Stomach (tissue), 4 donors: ENCODE data around the gene CHRND.

Source experiments
- CTCF ChIP-seq, 7 experiments: fragments of 450-650 bp in 4 of 7; fragments of 200-600 bp in 3 of 7; sonication (generic) in 3 of 7; IDR thresholded peaks; one replicate each; pipeline ENCODE4 v1.5.1; 2016 to 2019; ENCODE audit warnings: antibody characterized with exemption in 7 of 7, control low read depth in 2 of 7, mild to moderate bottlenecking in 1 of 7
- EP300 ChIP-seq: sonication (generic); formaldehyde crosslinking; IDR thresholded peaks from one replicate; pipeline ENCODE4 v1.6.1; 2017; ENCODE audit warnings: antibody characterized with exemption
- POLR2A ChIP-seq, 4 donors: fragments of 450-650 bp; IDR thresholded peaks; one replicate each; pipeline ENCODE4 v1.6.1; 2016; ENCODE audit warnings: antibody characterized with exemption in 4 of 4, control low read depth in 2 of 4, mild to moderate bottlenecking in 1 of 4, moderate library complexity in 1 of 4
- POLR2AphosphoS5 ChIP-seq, 3 donors: sonication (generic); formaldehyde crosslinking; IDR thresholded peaks; one replicate each; pipeline ENCODE4 v1.6.1; 2016; ENCODE audit warnings: antibody characterized with exemption in 3 of 3

GRCh38 chr2:232493701-232494474 lies 32.1 kb upstream of the CHRND start:
- TF ChIP-seq CTCF (IDR thresholded peaks at IDR 0.05): no peak
- TF ChIP-seq EP300: no peak
- no peak for TF ChIP-seq POLR2AphosphoS5 (IDR thresholded peaks at IDR 0.05)
- TF ChIP-seq POLR2A (IDR thresholded peaks at IDR 0.05): no peak
